ENCODE data around the gene CDH13.
A peak's percentile ranks its signal among the peaks of the same experiment; 100 is the strongest.

Gene CDH13

DNA sequence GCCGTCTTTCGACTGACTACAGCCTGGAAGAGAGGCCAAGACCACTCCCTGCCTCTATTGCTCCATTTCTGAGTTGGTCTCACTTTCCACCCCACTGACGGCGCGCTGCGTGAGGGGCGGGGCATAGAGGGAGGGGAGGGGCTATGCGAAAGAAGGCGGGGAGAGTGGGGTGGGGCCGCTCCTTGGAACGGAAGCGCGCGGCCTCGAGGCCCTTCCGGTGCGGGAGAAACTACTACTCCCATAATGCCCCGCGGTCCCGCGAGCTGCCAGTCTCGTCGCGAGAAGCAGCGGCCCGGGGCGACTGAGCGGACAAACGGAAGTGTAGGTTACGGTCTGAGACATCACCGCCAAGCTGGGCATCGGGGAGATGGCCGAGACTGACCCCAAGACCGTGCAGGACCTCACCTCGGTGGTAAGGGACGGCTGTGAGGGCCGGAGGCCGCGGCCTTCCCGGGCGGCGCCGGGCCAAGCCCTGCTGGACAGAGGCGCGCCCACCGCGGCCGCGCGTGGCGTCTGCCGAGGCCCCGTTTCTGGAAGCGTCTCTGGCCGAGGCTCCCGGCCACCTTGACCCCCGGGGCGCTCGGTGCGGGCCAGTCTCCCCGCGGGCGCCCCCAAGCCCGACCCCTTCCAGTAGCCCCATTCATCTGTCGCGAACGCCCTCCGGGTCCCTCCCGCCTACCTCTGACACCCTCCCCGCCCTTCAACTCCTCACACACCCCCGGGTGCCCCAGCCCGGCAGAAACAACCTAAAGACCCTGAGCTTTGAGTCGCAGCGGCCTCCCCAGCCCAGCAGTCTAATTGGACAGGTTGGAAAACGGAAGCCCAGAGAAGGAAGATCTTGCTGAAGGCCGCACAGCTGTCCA, 1181.2 kb downstream of the CDH13 start, which contains the start of gene HSBP1:
HSBP1 (plus strand) TSS at position 269 of the 863 bp plus-strand sequence; CDS start at position 368, 99 bp downstream.
- TF ChIP-seq, protein P1, sequence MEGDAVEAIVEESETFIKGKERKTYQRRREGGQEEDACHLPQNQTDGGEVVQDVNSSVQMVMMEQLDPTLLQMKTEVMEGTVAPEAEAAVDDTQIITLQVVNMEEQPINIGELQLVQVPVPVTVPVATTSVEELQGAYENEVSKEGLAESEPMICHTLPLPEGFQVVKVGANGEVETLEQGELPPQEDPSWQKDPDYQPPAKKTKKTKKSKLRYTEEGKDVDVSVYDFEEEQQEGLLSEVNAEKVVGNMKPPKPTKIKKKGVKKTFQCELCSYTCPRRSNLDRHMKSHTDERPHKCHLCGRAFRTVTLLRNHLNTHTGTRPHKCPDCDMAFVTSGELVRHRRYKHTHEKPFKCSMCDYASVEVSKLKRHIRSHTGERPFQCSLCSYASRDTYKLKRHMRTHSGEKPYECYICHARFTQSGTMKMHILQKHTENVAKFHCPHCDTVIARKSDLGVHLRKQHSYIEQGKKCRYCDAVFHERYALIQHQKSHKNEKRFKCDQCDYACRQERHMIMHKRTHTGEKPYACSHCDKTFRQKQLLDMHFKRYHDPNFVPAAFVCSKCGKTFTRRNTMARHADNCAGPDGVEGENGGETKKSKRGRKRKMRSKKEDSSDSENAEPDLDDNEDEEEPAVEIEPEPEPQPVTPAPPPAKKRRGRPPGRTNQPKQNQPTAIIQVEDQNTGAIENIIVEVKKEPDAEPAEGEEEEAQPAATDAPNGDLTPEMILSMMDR (IDR thresholded peaks at IDR 0.05; ENCODE audit: insufficient read depth, low read length), result no peak
- TF ChIP-seq, protein P2, sequence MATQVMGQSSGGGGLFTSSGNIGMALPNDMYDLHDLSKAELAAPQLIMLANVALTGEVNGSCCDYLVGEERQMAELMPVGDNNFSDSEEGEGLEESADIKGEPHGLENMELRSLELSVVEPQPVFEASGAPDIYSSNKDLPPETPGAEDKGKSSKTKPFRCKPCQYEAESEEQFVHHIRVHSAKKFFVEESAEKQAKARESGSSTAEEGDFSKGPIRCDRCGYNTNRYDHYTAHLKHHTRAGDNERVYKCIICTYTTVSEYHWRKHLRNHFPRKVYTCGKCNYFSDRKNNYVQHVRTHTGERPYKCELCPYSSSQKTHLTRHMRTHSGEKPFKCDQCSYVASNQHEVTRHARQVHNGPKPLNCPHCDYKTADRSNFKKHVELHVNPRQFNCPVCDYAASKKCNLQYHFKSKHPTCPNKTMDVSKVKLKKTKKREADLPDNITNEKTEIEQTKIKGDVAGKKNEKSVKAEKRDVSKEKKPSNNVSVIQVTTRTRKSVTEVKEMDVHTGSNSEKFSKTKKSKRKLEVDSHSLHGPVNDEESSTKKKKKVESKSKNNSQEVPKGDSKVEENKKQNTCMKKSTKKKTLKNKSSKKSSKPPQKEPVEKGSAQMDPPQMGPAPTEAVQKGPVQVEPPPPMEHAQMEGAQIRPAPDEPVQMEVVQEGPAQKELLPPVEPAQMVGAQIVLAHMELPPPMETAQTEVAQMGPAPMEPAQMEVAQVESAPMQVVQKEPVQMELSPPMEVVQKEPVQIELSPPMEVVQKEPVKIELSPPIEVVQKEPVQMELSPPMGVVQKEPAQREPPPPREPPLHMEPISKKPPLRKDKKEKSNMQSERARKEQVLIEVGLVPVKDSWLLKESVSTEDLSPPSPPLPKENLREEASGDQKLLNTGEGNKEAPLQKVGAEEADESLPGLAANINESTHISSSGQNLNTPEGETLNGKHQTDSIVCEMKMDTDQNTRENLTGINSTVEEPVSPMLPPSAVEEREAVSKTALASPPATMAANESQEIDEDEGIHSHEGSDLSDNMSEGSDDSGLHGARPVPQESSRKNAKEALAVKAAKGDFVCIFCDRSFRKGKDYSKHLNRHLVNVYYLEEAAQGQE (IDR thresholded peaks at IDR 0.05; ENCODE audit: insufficient replicate concordance, low read depth), result peak; percentile 73
- TF ChIP-seq POLR2AphosphoS5 (IDR thresholded peaks at IDR 0.05; ENCODE audit: low read depth), result peak; percentile 67
- TF ChIP-seq GABPA (IDR thresholded peaks at IDR 0.05; ENCODE audit: low read depth), result peak; percentile 76
- TF ChIP-seq SPI1 (IDR thresholded peaks at IDR 0.05; ENCODE audit: borderline replicate concordance, low read depth), result peak; percentile 45; the same call in 1 of the 2 replicates
- DNase-seq (ENCODE audit: low read depth in 1 of 2, low spot score in 1 of 2), result peak; percentile 88 to 96
- Histone ChIP-seq H3K4me3 (replicated peaks; ENCODE audit: insufficient read depth, low read length) (peak within 1 kb of the TSS; percentile 96), H3K27me3 (ENCODE audit: insufficient read depth, poor library complexity, severe bottlenecking) (no peaks in the 10 kb centered on the region), H3K27ac (replicated peaks) (peak within 1 kb of the TSS; percentile 76)

DNA sequence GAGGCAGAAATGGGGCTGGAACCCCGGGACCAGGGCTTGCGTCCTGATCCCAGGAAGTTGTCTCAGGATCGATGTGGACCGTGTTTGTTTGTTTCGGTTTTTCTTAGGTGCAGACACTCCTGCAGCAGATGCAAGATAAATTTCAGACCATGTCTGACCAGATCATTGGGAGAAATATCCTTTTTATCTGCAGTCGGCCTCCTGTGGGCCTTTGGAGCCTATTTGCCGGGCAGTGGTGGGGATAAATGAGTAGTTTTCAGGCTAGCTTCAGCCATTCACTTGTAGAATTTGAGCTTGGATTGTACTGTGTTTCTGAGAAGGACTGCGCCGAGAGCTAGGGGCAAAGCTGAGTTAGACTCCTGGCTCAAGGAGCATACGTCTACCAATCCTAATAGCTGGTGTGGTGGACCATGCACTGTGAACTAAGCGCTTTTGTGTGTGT, 1181.8 kb downstream of the CDH13 start:
- TF ChIP-seq, protein P2 (IDR thresholded peaks at IDR 0.05; ENCODE audit: insufficient replicate concordance, low read depth), result no peak
- TF ChIP-seq, protein P1 (IDR thresholded peaks at IDR 0.05; ENCODE audit: insufficient read depth, low read length), result no peak
- no peak for TF ChIP-seq GABPA (IDR thresholded peaks at IDR 0.05; ENCODE audit: low read depth)
- TF ChIP-seq POLR2AphosphoS5 (IDR thresholded peaks at IDR 0.05; ENCODE audit: low read depth), result no peak
- no peak for TF ChIP-seq SPI1 (IDR thresholded peaks at IDR 0.05; ENCODE audit: borderline replicate concordance, low read depth)
- Histone ChIP-seq H3K4me3 (replicated peaks; ENCODE audit: insufficient read depth, low read length) (peak overlapping the region; percentile 96), H3K27me3 (ENCODE audit: insufficient read depth, poor library complexity, severe bottlenecking) (no peaks in the 10 kb centered on the region), H3K27ac (replicated peaks) (peak overlapping the region; percentile 76)
- DNase-seq (ENCODE audit: low read depth in 1 of 2, low spot score in 1 of 2), result no peak

DNA sequence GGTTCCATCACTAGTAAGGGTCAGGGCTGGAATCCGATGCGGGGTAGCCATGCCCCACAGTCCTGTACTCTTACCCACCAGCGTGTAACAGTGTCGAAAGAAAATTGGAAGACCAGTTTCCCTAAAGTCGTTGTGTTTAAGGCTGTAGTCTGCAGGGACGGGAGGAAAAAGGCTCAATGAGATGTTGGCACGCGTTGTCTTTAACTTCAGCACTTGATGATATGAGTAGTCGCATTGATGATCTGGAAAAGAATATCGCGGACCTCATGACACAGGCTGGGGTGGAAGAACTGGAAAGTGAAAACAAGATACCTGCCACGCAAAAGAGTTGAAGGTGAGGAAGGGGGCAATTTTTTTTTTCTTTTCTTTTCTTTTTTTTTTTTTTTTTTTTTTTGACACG, 1182.3 kb downstream of the CDH13 start:
- no peaks in the 10 kb centered on the region for H3K27me3 ChIP-seq (ENCODE audit: insufficient read depth, poor library complexity, severe bottlenecking)
- no peak overlapping the region; the same call in 1 of the 2 replicates for H3K27ac ChIP-seq (replicated peaks)
- TF ChIP-seq, protein P2 (IDR thresholded peaks at IDR 0.05; ENCODE audit: insufficient replicate concordance, low read depth), result no peak
- TF ChIP-seq, protein P1 (IDR thresholded peaks at IDR 0.05; ENCODE audit: insufficient read depth, low read length), result no peak
- no peak for TF ChIP-seq SPI1 (IDR thresholded peaks at IDR 0.05; ENCODE audit: borderline replicate concordance, low read depth)
- no peak for TF ChIP-seq GABPA (IDR thresholded peaks at IDR 0.05; ENCODE audit: low read depth)
- TF ChIP-seq POLR2AphosphoS5 (IDR thresholded peaks at IDR 0.05; ENCODE audit: low read depth), result no peak
- H3K4me3 ChIP-seq (replicated peaks; ENCODE audit: insufficient read depth, low read length), result peak overlapping the region; percentile 96
- no peak for DNase-seq (ENCODE audit: low read depth in 1 of 2, low spot score in 1 of 2)
